ENCODE results near the gene PHF19. TPM values are rescaled to one million over a fixed set of nuclear protein-coding genes. Genes with fewer than 3 reads are reported as not detected.
A peak's percentile ranks its signal among the peaks of the same experiment; 100 is the strongest.

The PHF19 gene
- total and polyA plus RNA-seq, 11 donors = 9.6 to 28.0 (median 12.5) TPM

DNA sequence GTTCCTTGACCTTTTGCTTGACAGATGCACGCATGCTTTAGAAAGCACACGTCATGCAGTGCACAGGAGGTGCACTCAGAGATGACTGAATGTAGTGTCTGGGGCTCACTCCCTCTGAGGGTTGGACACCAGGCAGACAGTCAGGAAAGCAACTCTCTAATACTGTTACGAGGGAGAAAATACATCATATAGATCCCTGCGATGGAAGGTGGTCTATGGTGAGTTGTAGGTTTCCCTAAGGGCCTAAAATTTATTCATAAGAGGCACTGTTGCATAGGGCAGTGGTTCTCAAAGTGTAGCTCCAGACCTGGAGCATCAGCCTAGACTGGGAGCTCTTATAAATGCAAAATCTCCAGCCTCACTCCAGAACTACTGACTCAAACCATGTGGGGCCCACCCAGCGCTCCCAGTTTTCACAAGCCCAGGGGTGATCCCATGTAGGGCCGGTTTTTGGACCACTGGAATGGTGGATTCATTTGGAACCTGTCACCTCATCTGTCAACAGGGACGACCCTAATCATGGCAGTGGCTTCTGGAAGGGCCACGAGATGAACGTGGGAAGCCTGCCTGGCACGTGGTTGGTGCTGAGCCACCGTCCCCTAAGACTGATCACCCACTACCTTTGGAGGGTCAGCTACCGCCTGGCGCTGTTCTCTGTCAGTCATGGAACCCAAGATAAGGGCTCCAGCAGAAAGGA lies 16.8 kb upstream of the PHF19 start:
- H3K27ac ChIP-seq = peak overlapping the region in 9 of 12 donors; percentile 9 to 75 (median 65)
- H3K9me3 ChIP-seq = no peaks in the 10 kb centered on the region
- intact Hi-C loops (cut with DNase I) = no loop called here
- DNase-seq (no peak), ATAC-seq (no peak)
- peaks cover 3 to 43% (median 15%) of the 10 kb centered on the region in 12 donors for H3K4me1 ChIP-seq
- H3K4me3 ChIP-seq = peak overlapping the region in 1 of 12 donors; percentile 42
- TF ChIP-seq CTCF (IDR thresholded peaks at IDR 0.05) (no peak), POLR2A (IDR thresholded peaks at IDR 0.05) (no peak)
- no peaks in the 10 kb centered on the region for H3K27me3 ChIP-seq
- H3K36me3 ChIP-seq = no peaks in the 10 kb centered on the region
- 92 to 95% (median 93%) methylated on average over 12 to 13 of the region's 13 CpGs for WGBS, 4 donors

- intact Hi-C loops (cut with DNase I) = no loop called here
- TF ChIP-seq CTCF (IDR thresholded peaks at IDR 0.05) = no peak
- no peak for TF ChIP-seq POLR2A (IDR thresholded peaks at IDR 0.05)
- DNase-seq (no peak), ATAC-seq (no peak)
- H3K27me3 ChIP-seq = no peaks in the 10 kb centered on the region
- H3K36me3 ChIP-seq = no peaks in the 10 kb centered on the region
- no peaks in the 10 kb centered on the region for H3K9me3 ChIP-seq
- H3K27ac ChIP-seq = peak overlapping the region in 1 of 12 donors; percentile 78
- H3K4me3 ChIP-seq = no peak overlapping the region
- H3K4me1 ChIP-seq = peaks cover 3 to 43% (median 15%) of the 10 kb centered on the region in 12 donors
- 80 to 86% (median 83%) methylated on average over 6 of the region's 6 CpGs for WGBS, 4 donors
Observed at GRCh38 chr9:120892748-120893610, 16.0 kb upstream of the PHF19 start.

DNA sequence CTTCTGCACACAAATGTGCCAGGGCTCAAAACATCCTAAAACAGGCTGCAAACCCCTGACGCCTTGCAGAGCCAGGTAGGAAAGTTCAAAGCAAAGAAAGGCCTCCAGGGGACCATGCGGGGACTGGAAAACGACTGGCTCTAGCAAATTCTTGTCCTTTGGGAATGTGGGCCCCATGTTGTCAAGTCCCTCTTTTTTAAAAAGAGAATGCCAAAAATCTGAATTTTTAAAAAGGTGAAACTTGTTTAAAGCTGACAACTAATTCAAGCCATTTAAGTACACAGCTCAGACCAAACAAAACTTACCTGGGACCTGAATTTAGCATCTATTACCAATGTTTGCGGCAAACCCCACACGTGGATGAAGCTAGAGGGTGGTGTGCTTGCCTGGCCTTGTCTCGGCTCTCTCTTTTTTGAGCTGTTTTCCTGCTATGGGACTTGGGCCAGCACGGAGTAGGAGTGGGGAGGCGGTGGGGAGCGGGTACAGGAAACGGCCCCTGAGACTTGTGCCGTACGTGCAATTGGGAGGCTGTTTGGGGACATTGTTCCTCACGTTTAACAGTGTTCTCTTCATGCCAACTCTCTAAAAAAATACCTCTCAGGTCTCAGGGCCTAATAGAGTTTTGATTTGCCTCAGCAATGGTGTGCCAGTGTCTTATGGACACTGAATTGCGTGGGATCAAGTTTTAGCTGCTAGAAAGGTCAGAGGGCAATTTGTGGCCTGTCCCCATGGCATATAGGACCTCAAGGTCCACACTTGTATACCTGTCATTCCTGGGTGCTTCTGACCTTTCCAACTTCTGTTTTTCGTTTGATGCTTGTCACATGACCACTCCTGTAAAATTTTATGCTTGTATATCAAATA lies 15.1 kb upstream of the PHF19 start:
- intact Hi-C loops (cut with DNase I) = no loop called here
- no peaks in the 10 kb centered on the region for H3K27me3 ChIP-seq
- TF ChIP-seq POLR2A (IDR thresholded peaks at IDR 0.05) (no peak), CTCF (IDR thresholded peaks at IDR 0.05) (no peak)
- no peak overlapping the region for H3K4me3 ChIP-seq
- H3K4me1 ChIP-seq = peaks cover 2 to 37% (median 13%) of the 10 kb centered on the region in 12 donors
- 67 to 83% (median 70%) methylated on average over 15 of the region's 15 CpGs for WGBS, 4 donors
- ATAC-seq = no peak
- H3K9me3 ChIP-seq = no peaks in the 10 kb centered on the region
- DNase-seq = no peak
- no peaks in the 10 kb centered on the region for H3K36me3 ChIP-seq
- peak overlapping the region in 2 of 12 donors; percentile 7 to 78 for H3K27ac ChIP-seq
